Effector CD4-positive, alpha-beta T cell (primary cell): ENCODE results near the gene FKBP5.
"Not testable (repeated sequence)": the region's sequence is repeated elsewhere in the genome, so short reads cannot be mapped to it uniquely, and the experiment has no call there.

Experiments
- DNase-seq: peaks from one replicate; pipeline ENCODE4 v3.0.0-alpha.2; 2020

The FKBP5 gene

DNA sequence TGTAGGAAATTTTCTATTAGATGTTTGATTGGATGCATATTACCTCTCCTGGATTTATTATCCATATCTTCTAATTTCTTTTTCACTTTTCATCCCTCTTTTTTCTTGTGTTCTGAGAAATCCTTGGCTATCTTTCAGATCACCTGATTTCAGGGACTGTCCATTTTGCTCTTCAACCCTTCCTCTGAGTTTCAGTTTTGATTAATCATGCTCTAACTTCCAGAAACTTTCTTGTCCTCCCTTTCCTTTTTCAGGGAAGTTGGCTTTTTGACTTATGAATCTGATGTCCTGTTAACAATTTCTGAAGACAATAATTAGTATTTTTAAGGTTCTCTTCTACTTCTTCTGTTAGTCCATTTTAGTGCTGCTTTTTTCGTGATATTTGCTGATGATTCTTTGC, 79.1 kb downstream of the FKBP5 start:
- no peak for DNase-seq

DNA sequence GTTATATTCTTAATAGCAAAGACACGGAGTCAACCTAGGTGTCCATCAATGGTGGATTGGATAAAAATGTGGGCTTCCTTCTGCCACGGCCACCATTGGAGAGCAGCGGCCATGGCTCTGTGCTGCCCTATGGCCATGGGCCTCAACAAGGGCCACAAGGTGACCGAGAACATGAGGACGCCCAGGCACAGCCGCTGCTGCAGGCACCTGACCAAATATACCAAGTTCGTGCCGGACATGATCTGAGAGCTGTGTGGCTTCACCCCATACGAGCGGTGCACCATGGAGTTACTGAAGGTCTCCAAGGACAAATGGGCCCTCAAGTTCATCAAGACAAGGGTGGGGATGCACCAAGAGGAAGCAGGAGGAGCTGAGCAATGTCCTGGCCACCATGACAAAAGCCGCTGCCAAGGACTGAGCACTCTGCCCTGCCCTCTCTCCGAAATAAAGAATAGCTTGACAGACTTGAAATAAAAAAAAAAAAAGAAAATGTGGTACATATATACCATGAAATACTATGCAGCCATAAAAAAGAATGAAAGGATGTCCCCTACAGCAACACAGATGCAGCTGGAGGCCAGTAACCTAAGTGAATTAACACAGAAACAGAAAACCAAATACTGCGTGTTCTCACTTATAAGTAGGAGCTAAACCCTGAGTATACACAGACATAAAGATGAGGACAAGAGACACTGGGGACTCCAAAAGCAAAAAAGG, 81.0 kb downstream of the FKBP5 start:
- DNase-seq, result no peak

DNA sequence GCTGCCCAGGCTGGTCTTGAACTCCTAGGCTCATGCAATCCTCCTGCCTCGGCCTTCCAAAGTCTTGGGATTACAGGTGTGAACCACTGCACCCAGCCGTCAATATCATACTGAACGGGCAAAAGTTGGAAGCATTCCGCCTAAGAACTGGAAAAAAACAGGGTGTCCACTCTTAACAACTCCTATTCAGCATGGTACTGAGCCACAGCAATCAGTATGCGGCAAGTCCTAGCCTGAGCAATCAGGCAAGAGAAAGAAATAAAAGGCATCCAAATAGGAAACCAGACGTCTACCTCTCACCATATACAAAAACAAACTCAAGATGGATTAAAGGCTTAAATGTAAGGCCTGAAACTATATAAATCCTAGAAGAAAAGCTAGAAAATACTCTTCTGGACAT, 83.1 kb downstream of the FKBP5 start:
- DNase-seq, result no peak

DNA sequence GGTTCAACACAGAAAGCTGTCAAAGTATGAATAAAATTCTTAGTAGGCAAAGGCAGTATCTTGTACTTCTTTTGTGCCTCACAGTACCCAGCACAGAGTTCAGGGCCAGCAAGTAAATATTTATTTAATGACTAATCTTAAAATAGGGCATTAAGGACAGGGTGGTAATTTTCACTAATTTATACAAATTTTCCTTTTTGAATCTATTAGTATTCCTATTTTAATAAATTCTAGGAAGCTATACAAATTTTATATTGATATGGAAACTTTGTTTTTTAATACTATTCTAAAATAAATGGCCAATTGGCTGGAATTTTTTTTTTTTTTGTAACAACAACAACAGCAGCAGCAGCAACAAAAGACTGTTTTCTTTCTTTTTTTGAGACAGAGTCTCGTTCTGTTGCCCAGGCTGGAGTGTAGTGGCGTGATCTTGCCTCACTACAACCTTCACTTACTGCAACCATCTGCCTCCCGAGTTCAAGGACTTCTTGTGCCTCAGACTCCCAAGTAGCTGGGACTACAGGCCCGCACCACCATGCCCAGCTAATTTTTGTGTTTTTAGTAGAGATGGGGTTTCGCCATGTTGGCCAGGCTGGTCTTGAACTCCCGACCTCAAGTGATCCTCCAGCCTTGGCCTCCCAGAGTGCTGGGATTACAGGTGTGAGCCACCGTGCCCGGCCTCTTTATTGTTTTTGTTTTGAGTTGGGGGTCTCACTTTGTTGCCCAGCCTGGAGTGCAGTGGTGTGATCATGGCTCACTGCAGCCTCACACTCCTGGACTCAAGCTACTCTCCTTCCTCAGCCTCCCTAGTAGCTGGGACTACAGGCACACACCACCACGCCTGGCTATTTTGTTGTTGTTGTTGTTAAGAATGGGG, 85.2 kb downstream of the FKBP5 start:
- DNase-seq, result no peak

DNA sequence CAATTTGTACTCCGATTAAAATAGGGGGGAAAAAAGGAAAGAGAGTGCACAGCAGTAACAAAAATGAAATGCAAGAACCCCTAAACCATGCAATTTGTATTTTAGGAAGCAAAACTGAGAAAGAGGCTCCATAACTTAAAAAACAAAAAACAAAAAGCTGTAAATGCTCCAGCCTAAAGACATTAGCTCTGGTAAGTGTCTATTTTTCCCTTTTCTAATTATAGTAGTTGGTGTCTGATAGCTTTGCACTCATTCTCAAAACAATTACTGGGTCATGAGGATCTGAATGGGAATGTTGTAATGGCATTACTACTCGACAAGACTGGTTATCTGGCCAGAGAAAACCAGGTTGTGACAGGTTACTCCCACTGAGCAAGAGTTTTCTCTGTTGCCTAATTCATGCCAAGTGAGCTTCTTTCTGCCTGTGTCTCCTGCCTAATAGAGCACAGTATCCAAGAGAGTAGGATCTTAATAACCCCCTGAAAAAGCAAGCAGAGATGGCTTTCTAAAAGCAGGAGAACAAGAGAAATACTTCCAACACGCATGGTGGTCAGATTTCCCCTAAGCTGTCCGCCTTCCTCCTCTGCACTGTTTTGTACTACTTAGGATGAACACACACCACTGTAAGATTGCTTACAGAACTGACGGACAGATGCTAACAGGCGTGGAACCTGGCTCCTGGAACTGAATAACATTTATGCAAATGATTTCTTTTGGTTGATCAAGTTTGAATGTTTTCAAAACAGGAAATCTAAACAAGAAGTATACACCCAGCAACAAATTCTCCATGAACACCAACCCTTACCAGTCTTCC, 86.4 kb downstream of the FKBP5 start:
- DNase-seq, result no peak

DNA sequence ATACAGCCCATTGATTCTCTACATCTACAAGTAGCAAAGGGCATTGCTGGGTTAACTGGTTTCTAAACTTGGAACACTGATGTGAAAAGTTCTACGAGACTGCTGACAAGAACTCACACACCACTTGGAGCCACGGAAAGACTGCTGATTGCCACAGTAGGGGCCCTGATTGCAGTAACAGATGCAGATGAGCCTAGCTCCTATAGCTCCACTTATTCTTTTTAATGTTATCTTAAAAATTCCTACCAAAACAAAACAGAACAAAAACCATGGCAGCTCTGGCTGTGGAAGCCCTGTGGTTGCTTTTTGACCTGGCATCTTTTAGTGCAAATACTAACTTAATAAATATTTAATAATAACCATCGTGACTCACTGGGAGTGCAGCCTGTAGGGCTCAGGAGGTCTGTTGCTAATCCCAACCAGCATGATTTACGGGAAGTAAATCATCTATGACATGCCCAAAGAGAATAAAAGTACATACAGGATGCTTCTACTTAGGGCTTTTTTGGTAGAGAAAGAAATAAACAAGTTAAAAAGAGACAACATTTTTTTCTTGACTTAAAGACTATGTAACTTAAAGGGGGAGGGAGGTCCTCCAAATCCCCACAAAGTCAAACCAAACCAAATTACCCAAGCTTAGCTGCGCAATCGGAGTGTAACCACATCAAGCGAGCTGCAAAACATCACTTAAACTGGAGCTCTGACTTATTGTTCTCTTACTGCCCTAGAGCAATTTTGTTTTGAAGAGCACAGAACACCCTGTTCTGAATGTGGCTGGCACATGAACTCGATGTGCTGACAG, 87.2 kb downstream of the FKBP5 start:
- peak; percentile 59 for DNase-seq

DNA sequence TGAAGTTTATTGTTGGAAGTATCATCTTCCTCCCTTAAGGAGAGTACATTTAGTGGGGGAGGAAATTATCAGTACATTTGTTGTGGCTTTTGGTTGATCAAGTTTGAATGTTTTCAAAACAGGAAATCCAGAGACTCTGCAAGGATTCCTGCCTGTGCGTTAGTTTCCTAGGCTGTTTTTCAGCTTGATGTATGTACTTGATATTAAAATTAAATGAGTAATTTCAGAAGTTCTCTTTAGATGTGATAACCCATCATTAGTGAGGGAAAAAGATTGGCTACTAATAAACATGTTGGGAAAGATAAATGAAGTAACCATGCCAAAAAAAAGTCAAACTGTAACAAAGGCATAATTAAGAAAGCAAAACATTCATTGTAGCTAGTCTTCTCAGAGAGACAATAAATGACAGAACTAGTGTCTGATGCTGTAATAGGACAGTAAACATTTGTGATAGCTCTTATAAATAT, 88.0 kb downstream of the FKBP5 start:
- DNase-seq, result no peak

DNA sequence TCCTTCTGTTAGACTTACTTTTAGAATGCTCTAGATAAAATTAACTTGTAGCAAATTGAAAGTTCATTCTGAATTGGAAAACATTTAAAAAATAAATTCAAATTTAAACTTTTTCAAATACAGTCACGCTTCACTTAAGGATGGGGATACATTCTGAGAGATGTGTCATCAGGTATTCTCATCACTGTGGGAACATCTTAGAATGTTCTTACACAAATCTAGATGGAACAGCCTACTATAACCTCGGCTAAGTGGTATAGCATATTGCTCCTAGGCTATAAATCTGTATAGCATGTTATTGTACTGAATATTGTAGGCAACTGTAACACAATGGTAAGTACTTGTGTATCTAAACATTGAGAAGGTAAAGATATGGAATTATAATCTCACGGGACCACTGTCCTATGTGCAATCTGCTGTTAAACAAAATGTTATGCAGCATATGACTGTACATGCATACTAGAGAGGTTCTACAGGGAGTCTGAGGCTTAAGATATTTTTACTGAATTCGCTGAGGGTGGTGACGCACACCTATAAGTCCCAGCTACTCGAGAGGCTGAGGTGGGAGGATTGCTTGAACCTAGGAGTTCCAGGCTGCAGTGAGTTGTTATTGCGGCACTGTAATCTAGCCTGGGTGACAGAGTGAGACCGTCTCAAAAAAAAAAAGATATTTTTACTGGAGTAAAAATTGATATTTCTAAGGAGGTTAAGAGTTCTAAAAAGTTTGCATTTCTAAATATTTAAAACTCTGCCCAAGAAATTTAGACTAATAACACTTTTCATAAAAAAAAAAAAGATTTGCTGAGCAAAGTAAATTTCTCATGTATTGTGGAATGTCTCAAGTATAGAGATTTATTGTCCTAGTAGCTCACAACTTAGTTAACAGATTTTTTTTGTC, 88.7 kb downstream of the FKBP5 start:
- no peak for DNase-seq

DNA sequence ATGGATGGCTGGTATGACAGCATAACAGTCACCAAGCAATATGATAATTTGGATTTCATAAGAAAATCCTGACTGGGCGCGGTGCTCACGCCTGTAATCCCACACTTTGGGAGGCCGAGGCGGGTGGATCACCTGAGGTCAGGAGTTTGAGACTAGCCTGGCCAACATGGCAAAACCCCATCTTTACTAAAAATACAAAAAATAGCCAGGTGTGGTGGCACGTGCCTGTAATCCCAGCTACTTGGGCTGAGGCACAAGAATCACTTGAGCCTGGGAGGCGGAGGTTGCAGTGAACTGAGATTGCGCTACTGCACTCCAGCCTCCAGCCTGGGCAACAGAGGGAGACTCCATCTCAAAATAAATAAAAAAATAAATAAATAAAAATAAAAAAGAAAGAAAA, 90.1 kb downstream of the FKBP5 start:
- not testable (repeated sequence) for DNase-seq

DNA sequence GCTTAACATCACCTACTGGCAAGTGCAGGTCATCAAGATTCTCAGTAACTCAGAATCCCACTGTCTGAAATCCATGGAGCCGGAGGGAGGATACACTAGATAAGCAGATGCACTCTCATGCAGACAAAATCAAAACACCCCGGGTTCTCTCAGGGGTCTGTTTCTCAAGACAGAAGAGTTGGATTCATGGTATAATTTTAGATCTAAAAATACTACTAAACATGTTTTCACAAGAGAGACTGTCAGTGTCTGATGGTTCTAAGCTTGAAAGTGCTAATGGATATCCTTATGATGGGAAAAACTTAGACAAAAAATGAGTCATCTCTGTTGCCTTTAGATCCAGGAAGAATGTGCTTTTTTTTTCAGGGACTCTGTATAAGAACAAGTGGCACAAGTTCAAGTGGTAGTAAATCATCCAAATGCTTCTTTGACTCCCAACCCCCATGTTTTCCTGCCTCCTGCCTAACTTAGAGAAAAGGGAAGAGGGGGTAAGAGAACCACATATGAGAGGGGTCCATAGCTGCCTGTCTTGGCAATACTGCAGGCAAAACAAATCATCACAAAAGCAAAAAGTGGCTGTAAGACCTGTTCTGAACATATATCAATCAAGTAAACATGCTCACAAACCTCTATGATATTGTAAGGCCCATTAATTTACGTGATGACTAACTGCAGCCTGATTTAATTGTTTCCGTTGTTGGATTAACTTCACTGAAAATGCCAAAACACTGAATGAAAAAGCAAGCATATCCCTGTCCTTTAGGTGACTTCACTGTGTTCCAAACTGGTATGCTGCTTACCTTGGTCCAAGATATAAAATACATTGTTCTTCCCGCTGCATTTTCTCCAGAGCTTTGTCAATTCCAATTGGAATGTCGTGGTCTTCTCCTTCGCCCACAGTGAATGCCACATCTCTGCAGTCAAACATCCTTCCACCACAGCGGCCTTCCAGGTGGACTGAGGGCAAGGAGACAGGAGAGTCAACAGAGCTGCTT, 92.0 kb downstream of the FKBP5 start:
- DNase-seq, result no peak

DNA sequence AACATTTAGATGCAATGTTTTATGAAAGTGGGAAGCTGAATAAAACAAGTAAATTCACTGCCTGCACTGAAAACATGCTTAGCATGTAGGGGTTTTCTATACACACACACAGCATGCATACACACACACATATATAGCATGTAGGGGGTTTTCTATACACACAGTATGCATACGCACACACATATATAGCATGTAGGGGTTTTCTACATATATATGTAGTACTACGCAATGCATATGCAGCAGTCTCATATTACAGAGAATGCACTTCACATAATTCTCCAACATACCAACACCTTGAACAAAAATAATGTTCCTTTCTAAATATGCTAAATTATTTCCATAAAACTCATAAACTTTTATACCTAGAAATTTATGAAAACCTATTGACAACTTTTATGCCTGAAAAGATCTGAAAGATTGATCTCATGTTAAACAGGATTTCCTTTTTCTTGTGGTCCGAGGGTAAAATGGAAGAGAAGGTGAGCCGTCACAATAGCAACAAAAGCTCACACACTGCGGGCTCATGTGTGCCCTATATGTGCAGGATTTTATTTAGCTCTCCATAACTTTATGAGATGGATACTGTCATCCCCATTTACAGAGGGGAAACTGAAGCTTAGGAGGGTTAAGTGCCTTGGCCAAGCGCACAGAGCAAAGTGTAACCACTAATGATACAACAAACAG, 94.1 kb downstream of the FKBP5 start:
- DNase-seq, result no peak

DNA sequence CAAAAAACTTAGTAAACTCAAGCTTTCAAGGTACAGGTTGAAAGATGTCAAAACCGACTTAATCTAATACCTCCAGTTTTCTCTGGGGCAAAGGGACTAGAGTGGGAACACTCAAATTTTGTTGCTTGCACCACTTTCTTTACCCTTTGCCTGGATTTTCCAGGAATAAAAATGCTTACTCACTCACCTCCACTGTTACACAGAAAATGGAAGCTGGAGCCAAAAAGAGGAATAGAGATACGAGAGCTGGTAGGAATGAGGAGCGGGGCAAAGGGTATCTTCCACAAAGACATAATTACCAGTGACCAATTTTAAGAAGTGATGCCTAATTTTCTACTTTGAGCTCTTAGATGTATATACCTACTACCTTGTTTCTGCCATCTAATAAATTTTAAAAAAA, 96.5 kb downstream of the FKBP5 start:
- no peak for DNase-seq

DNA sequence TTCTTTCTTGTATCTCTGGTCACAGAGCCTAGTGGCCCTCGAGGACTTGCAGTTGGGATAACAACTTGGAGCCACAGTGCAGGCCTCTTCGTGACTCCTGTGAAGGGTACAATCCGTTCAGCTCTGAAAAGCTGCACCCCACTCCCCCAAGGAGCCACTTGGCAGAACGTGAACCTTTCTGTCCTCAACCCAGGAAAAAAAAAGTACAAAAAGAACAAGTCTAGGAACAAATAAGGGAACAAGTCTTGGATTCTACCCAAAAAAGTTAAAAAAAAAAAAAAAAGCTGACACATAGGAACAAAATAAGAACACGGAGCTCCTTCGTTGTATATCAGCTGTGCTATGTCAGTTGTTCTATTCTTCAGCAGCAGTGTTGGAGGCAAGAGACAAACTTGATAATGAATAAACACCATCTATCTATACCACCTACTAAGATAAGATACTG, 98.1 kb downstream of the FKBP5 start:
- DNase-seq, result no peak

DNA sequence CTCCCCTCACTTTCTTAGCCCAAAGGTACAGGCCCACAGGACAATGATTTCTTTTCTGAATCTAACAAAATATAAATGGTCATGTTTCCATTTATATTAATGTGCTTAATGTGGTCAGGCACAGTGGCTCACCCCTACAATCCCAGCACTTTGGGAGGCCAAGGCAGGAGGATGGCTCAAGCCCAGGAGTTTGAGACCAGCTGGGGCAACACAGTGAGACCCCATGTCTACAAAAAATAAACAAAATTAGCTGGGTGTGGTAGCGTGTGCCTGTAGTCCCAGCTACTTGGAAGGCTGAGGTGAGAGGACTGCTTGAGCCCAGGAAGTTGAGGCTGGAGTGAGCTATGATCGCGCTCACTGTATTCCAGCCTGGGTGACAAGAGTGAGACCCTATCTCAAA, 98.8 kb downstream of the FKBP5 start:
- no peak for DNase-seq

DNA sequence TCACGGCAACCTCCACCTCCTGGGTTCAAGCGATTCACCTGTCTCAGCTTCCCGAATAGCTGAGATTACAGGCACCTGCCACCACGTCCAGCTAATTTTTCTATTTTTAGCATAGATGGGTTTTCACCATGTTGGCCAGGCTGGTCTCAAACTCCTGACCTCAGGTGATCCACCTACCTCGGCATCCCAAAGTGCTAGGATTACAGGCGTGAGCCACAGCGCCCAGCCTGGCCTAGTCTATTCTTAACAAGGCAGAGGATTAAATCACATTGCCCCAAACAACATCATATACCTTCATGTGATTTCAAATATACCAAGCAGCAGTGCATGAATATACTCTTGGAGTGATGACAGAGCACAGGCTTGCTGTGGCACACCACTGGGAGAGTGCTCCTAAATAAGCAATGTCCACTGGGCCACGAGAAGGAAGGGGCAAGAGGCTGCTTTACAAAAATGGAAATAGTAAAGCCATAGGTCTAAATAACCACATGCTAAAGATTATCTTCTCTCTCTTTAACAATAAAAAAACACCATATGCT, 99.4 kb downstream of the FKBP5 start:
- DNase-seq, result no peak

DNA sequence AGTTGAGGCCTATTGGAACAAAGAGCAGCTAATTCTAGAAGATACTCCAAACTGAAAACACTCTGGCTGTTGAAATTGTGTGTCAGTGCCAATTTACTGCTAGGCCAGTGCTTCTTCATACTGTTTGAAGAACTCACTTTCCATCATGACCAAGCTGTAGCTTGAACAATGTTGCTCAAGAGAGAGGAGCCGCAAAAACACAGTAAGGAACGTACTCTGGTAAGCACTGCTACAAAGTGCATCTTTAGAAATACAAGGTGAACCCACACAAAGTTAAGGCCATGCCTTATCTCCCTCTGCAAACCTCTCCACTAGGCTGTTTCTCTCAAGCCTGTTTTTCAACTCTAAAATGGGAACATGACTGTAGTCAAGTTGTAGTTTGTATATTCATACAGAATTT, 101.5 kb downstream of the FKBP5 start:
- DNase-seq, result no peak

DNA sequence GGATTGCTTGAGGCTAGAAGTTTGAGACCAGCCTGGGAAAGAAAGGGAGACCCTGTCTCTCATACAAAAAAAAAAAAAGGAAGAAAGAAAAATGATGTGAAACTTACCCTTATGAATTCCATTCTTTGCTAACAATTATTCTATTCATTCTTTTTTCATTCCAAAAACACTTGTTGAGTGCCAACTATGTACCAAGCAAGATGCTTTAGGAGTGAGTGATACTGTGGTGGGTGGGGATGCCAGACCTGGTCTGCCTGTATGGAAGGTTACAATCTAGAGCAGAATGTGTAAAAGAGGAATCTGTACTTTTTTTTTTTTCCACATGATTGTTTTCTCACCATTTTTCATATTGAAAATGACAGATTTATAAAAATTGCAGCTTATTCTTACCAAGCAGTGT, 102.2 kb downstream of the FKBP5 start:
- no peak for DNase-seq

DNA sequence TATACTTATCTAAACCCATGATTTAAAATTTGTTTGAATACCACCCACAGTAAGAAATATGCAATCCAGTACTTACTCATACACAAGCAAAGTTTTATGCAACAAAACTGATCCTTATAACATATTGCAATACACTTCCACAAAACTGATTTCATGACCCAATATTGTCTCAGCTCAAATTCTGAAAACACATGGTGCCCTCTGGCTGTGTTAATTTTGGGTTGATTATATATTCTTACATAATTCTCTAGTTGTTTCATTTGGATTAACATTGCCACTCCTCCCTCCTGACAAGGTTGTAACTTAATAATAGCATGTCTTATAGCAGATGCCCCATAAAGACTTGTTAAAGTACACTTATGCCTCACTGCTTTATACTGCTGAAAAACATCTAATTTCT, 103.1 kb downstream of the FKBP5 start:
- DNase-seq, result no peak
